Measurements from ENCODE around the gene TTC5.
A peak's percentile ranks its signal among the peaks of the same experiment; 100 is the strongest.

GRCh38 chr14:20247646-20248246, 58.0 kb downstream of the TTC5 start:
- TF ChIP-seq CTCF (IDR thresholded peaks at IDR 0.05; ENCODE audit: low read depth, low read length, poor library complexity, severe bottlenecking), result peak; percentile 40
- no peak for TF ChIP-seq EZH2phosphoT487 (IDR thresholded peaks at IDR 0.05; ENCODE audit: borderline replicate concordance, low read length)

All from DOHH2 (cell line).